Neuronal stem cell (in vitro differentiated cells): Measurements from ENCODE around the gene COMTD1.
"Not testable (repeated sequence)": the region's sequence is repeated elsewhere in the genome, so short reads cannot be mapped to it uniquely, and the experiment has no call there.

Source experiments
- DNase-seq: peaks from one replicate; pipeline ENCODE4 v3.0.0-alpha.2; 2013; ENCODE audit warnings: low spot score
- H2AFZ ChIP-seq: one replicate; pipeline ENCODE4 v1.6.1; 2013; ENCODE audit warnings: mild to moderate bottlenecking, low read length, inconsistent platforms
- H2AK5ac ChIP-seq: 2 replicates; pipeline ENCODE4 v1.6.1; 2013; ENCODE audit warnings: low read depth, mild to moderate bottlenecking, inconsistent platforms, low read length, moderate library complexity, mixed read lengths
- H2BK120ac ChIP-seq: 2 replicates; pipeline ENCODE4 v1.6.1; 2013; ENCODE audit warnings: low read depth, mild to moderate bottlenecking, inconsistent platforms, low read length, moderate library complexity, mixed read lengths
- H2BK12ac ChIP-seq: one replicate; pipeline ENCODE4 v1.6.1; 2013; ENCODE audit warnings: low read length, inconsistent platforms
- H2BK15ac ChIP-seq: 2 replicates; pipeline ENCODE4 v1.6.1; 2013; ENCODE audit warnings: mild to moderate bottlenecking, low read length, inconsistent platforms, mixed read lengths
- H2BK5ac ChIP-seq: one replicate; pipeline ENCODE4 v1.6.1; 2013; ENCODE audit warnings: inconsistent platforms, mild to moderate bottlenecking, low read length, moderate library complexity
- H3K14ac ChIP-seq: one replicate; pipeline ENCODE4 v1.6.1; 2013; ENCODE audit warnings: low read length, inconsistent platforms
- H3K18ac ChIP-seq: 2 replicates; pipeline ENCODE4 v1.6.1; 2013; ENCODE audit warnings: low read length, inconsistent platforms
- H3K23ac ChIP-seq: 2 replicates; pipeline ENCODE4 v1.6.1; 2013; ENCODE audit warnings: low read depth, mild to moderate bottlenecking, mixed read lengths, low read length, inconsistent platforms; ENCODE audit not compliant: poor library complexity
- H3K27ac ChIP-seq: replicated peaks from 3 replicates; pipeline ENCODE4 v1.5.1; 2013; ENCODE audit warnings: low read length, inconsistent platforms
- H3K27me3 ChIP-seq, 3 experiments: 2 replicates each; pipeline ENCODE4 v1.6.1; 2013; ENCODE audit warnings: low read length in 3 of 3, mild to moderate bottlenecking in 2 of 3, inconsistent platforms in 1 of 3, low read depth in 1 of 3, mixed read lengths in 1 of 3, moderate library complexity in 1 of 3; ENCODE audit not compliant: control insufficient read depth in 3 of 3, insufficient read depth in 3 of 3
- H3K36me3 ChIP-seq, 2 donors: replicated peaks in 1 of 2; 2 replicates each; pipeline ENCODE4 v1.6.1; 2013; ENCODE audit warnings: low read length in 2 of 2; ENCODE audit not compliant: control insufficient read depth in 2 of 2, insufficient read depth in 2 of 2
- H3K4ac ChIP-seq: 2 replicates; pipeline ENCODE4 v1.6.1; 2013; ENCODE audit warnings: inconsistent platforms, mild to moderate bottlenecking, low read length, moderate library complexity
- H3K4me1 ChIP-seq, 2 donors: 1 replicate in 1 of 2; 2 replicates in 1 of 2; pipeline ENCODE4 v1.6.1; 2013; ENCODE audit warnings: low read length in 2 of 2, low read depth in 1 of 2; ENCODE audit not compliant: control insufficient read depth in 2 of 2, insufficient read depth in 1 of 2
- H3K4me2 ChIP-seq: one replicate; pipeline ENCODE4 v1.6.1; 2013; ENCODE audit warnings: mild to moderate bottlenecking, low read length, inconsistent platforms; ENCODE audit not compliant: insufficient read depth, poor library complexity, severe bottlenecking
- H3K4me3 ChIP-seq, 2 donors: 2 replicates each; pipeline ENCODE4 v1.5.1; 2013; ENCODE audit warnings: low read length in 2 of 2, mild to moderate bottlenecking in 2 of 2, inconsistent platforms in 1 of 2, moderate library complexity in 1 of 2
- H3K79me1 ChIP-seq: one replicate; pipeline ENCODE4 v1.6.1; 2013; ENCODE audit warnings: low read depth, mild to moderate bottlenecking, inconsistent platforms, low read length, moderate library complexity
- H3K9ac ChIP-seq: one replicate; pipeline ENCODE4 v1.6.1; 2013; ENCODE audit warnings: mild to moderate bottlenecking, low read depth, low read length, inconsistent platforms; ENCODE audit not compliant: poor library complexity
- H3K9me3 ChIP-seq, 2 donors: replicated peaks in 1 of 2; 2 replicates each; pipeline versions ENCODE3 to v1.6.1; 2013; ENCODE audit warnings: low read length in 2 of 2, mild to moderate bottlenecking in 2 of 2, inconsistent platforms in 1 of 2, low read depth in 1 of 2, mixed read lengths in 1 of 2, moderate library complexity in 1 of 2; ENCODE audit not compliant: control insufficient read depth in 2 of 2, insufficient read depth in 1 of 2
- H4K8ac ChIP-seq: one replicate; pipeline ENCODE4 v1.6.1; 2013; ENCODE audit warnings: low read depth, mild to moderate bottlenecking, inconsistent platforms, low read length, moderate library complexity
- H4K91ac ChIP-seq: one replicate; pipeline ENCODE4 v1.6.1; 2013; ENCODE audit warnings: low read length, low read depth, mild to moderate bottlenecking, inconsistent platforms; ENCODE audit not compliant: poor library complexity
- WGBS, 2 donors: extraction: QIAGEN DNeasy Blood & Tissue Kit; methylation state at CpG; one replicate each; pipeline ENCODE4 v1.1.7; 2013; ENCODE audit warnings: missing lambda C conversion rate in 2 of 2, mixed read lengths in 1 of 2; ENCODE audit not compliant: insufficient read length in 2 of 2, insufficient replicate concordance in 1 of 2; ENCODE audit errors: extremely low coverage in 2 of 2; 5-methylcytosine and 5-hydroxymethylcytosine counted together

COMTD1 gene

DNA sequence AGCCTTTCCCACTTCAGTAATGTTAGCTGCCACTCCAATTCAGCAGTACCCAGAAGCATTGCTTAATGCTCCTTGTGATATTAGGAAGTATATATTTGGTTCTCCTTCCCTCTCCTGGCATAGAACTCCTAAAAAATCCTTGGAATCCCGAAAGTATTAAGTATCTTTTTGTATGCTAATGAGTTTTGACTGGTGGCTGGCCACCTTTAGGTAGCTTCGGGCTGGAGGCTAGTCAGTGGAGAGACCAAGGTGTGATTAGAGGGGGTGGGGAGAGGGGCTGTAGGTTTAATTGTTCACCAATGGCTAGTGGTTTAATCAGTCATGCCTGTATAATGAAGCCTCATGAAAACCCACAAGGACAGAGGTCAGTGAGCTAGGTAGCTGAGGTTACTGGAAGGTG is 12.2 kb downstream of the COMTD1 start:
- no peak overlapping the region for H3K9ac ChIP-seq
- no peak overlapping the region for H4K91ac ChIP-seq
- no peak overlapping the region for H2BK15ac ChIP-seq
- no peak overlapping the region for H3K18ac ChIP-seq
- peaks cover 21 to 24% of the 10 kb centered on the region in 2 donors for H3K4me1 ChIP-seq
- no peak overlapping the region for H2BK120ac ChIP-seq
- WGBS, 2 donors, result no CpG with 5 or more reads among the region's 2 CpGs
- no peak overlapping the region for H2BK5ac ChIP-seq
- H3K9me3 ChIP-seq, result no peaks in the 10 kb centered on the region
- H3K36me3 ChIP-seq, result peaks cover 13 to 96% of the 10 kb centered on the region in 2 donors
- no peak for DNase-seq
- no peaks in the 10 kb centered on the region for H3K27me3 ChIP-seq
- no peak overlapping the region for H3K4me2 ChIP-seq
- no peak overlapping the region for H2BK12ac ChIP-seq
- H3K79me1 ChIP-seq, result no peaks in the 10 kb centered on the region
- no peak overlapping the region for H3K23ac ChIP-seq
- no peak overlapping the region for H2AK5ac ChIP-seq
- no peak overlapping the region for H3K14ac ChIP-seq
- no peak overlapping the region for H4K8ac ChIP-seq
- no peak overlapping the region for H3K4me3 ChIP-seq
- H2AFZ ChIP-seq, result no peak overlapping the region
- peak overlapping the region; percentile 15 for H3K27ac ChIP-seq
- H3K4ac ChIP-seq, result no peak overlapping the region

DNA sequence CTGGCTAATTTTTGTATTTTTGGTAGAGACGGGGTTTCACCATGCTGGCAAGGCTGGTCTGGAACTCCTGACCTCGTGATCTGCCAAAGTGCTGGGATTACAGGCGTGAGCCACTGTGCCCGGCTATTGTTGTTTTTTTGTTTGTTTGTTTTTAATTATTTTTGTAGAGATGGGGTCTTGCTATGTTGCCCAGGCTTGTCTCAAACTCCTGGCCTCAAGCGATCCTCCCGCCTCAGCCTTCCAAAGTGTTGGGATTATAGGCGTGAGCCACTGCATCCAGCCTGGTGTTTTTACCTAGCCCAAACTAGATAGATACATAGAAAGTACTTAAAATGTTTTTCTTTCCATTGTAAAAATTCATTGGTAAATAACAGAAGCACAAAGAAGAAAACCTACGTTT is 14.3 kb downstream of the COMTD1 start:
- not testable (repeated sequence) for H3K27me3 ChIP-seq, H2BK12ac ChIP-seq, H3K9me3 ChIP-seq, H3K4ac ChIP-seq, H4K8ac ChIP-seq, H2BK15ac ChIP-seq, H3K23ac ChIP-seq, H2AFZ ChIP-seq, H3K4me3 ChIP-seq, H2BK120ac ChIP-seq, H3K27ac ChIP-seq, H3K18ac ChIP-seq, H2AK5ac ChIP-seq, H4K91ac ChIP-seq, H3K9ac ChIP-seq, DNase-seq, H2BK5ac ChIP-seq, H3K79me1 ChIP-seq, H3K14ac ChIP-seq, H3K4me2 ChIP-seq
- Histone ChIP-seq H3K36me3 (peaks cover 24 to 99% of the 10 kb centered on the region in 2 donors), H3K4me1 (peaks cover 16 to 20% of the 10 kb centered on the region in 2 donors)
- WGBS, 2 donors, result no CpG with 5 or more reads among the region's 8 CpGs

DNA sequence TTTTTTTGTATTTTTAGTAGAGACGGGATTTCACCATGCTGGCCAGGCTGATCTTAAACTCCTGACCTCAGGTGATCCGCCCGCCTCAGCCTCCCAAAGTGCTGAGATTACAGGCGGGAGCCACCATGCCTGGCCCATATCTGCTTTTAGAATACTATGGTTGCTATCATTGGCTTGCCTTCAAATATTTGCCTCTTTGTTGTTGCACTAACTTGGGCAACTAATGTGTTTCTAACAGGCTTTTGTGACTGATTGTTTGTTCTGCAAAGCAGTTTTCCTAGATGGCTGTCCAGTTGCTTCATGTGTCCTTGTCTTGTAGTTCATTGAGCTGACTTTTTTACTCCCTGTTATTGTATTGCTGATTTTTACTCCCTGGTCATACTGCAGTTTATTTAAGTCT is 15.5 kb downstream of the COMTD1 start:
- H4K8ac ChIP-seq, result no peak overlapping the region
- WGBS, 2 donors, result no CpG with 5 or more reads among the region's 4 CpGs
- no peak overlapping the region for H2BK5ac ChIP-seq
- H3K9ac ChIP-seq, result no peak overlapping the region
- H3K36me3 ChIP-seq, result peaks cover 26 to 99% of the 10 kb centered on the region in 2 donors
- no peaks in the 10 kb centered on the region for H3K9me3 ChIP-seq
- no peak overlapping the region for H3K4me2 ChIP-seq
- no peak overlapping the region for H2BK12ac ChIP-seq
- H2AK5ac ChIP-seq, result no peak overlapping the region
- H3K23ac ChIP-seq, result no peak overlapping the region
- H2AFZ ChIP-seq, result no peak overlapping the region
- no peaks in the 10 kb centered on the region for H3K79me1 ChIP-seq
- H3K14ac ChIP-seq, result no peak overlapping the region
- no peak overlapping the region for H2BK120ac ChIP-seq
- H3K4me3 ChIP-seq, result no peak overlapping the region
- no peak overlapping the region for H4K91ac ChIP-seq
- no peak overlapping the region for H3K4ac ChIP-seq
- H3K27ac ChIP-seq, result no peak overlapping the region
- no peak overlapping the region for H2BK15ac ChIP-seq
- no peak overlapping the region for H3K18ac ChIP-seq
- DNase-seq, result no peak
- H3K27me3 ChIP-seq, result no peaks in the 10 kb centered on the region
- peaks cover 10 to 11% of the 10 kb centered on the region in 2 donors for H3K4me1 ChIP-seq

DNA sequence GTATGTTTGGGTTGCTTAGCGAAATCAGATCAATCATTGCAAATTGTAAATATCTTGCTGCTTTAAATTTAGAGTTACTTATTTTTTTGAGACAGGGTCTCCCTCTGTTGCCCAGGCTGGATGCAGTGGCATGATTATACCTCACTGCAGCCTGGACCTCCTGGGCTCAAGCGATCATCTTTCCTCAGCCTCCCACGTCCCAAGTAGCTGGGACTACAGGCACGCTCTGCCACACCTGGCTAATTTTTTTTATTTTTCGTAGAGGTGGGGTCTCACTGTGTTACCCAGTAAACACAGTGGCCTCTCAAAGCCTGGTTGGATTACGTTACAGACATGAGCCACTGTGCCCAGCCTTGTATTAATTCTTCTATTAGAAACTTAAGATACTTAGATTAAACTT is 23.4 kb downstream of the COMTD1 start:
- Histone ChIP-seq H3K9ac (no peak overlapping the region), H3K9me3 (no peaks in the 10 kb centered on the region), H3K14ac (no peak overlapping the region), H4K8ac (no peak overlapping the region), H3K4ac (no peak overlapping the region), H3K23ac (no peak overlapping the region), H3K27ac (no peak overlapping the region), H2BK5ac (no peak overlapping the region), H3K4me2 (no peak overlapping the region), H3K4me3 (peak overlapping the region in 1 of 2 donors; percentile 79), H3K18ac (no peak overlapping the region), H2AK5ac (no peak overlapping the region), H3K36me3 (peaks cover 11 to 56% of the 10 kb centered on the region in 2 donors), H3K27me3 (no peaks in the 10 kb centered on the region), H2AFZ (no peak overlapping the region), H4K91ac (no peak overlapping the region), H3K4me1 (peaks cover 7 to 10% of the 10 kb centered on the region in 2 donors), H2BK15ac (no peak overlapping the region), H2BK12ac (no peak overlapping the region), H3K79me1 (peaks cover 7% of the 10 kb centered on the region), H2BK120ac (no peak overlapping the region)
- no peak for DNase-seq
- no CpG with 5 or more reads among the region's 6 CpGs for WGBS, 2 donors
